ENCODE data around the gene GJC2.
A peak's percentile ranks its signal among the peaks of the same experiment; 100 is the strongest.
"Not testable (repeated sequence)": the region's sequence is repeated elsewhere in the genome, so short reads cannot be mapped to it uniquely, and the experiment has no call there.

The GJC2 gene

GRCh38 chr1:228173528-228174481 lies 24.1 kb downstream of the GJC2 start:
- DNase-seq (ENCODE audit: low read depth), result peak; percentile 16

- peak; percentile 22 for DNase-seq (ENCODE audit: low read depth)
Observed at GRCh38 chr1:228174482-228175315, 25.0 kb downstream of the GJC2 start.

GRCh38 chr1:228175316-228176023 lies 25.7 kb downstream of the GJC2 start:
- no peak for DNase-seq (ENCODE audit: low read depth)

- no peak for DNase-seq (ENCODE audit: low read depth)
Observed at GRCh38 chr1:228176024-228176395, 26.3 kb downstream of the GJC2 start.

- no peak for DNase-seq (ENCODE audit: low read depth)
Observed at GRCh38 chr1:228176461-228177182, 26.9 kb downstream of the GJC2 start.

- no peak for DNase-seq (ENCODE audit: low read depth)
Observed at GRCh38 chr1:228177183-228177475, 27.4 kb downstream of the GJC2 start.

- no peak for DNase-seq (ENCODE audit: low read depth)
Observed at GRCh38 chr1:228177721-228178710, 28.3 kb downstream of the GJC2 start.

- DNase-seq (ENCODE audit: low read depth), result no peak
Observed at GRCh38 chr1:228178737-228179684, 29.3 kb downstream of the GJC2 start.

GRCh38 chr1:228180271-228180958 lies 30.7 kb downstream of the GJC2 start:
- peak; percentile 34 for DNase-seq (ENCODE audit: low read depth)

GRCh38 chr1:228180959-228181644 lies 31.4 kb downstream of the GJC2 start:
- DNase-seq (ENCODE audit: low read depth), result no peak

GRCh38 chr1:228181645-228182034 lies 31.9 kb downstream of the GJC2 start:
- no peak for DNase-seq (ENCODE audit: low read depth)

GRCh38 chr1:228182296-228183030 lies 32.7 kb downstream of the GJC2 start:
- DNase-seq (ENCODE audit: low read depth), result no peak

GRCh38 chr1:228184152-228184551 lies 34.4 kb downstream of the GJC2 start:
- DNase-seq (ENCODE audit: low read depth), result no peak

- no peak for DNase-seq (ENCODE audit: low read depth)
Observed at GRCh38 chr1:228185641-228185965, 35.9 kb downstream of the GJC2 start.

- DNase-seq (ENCODE audit: low read depth), result not testable (repeated sequence)
Observed at GRCh38 chr1:228188249-228188648, 38.5 kb downstream of the GJC2 start.

GRCh38 chr1:228190182-228190581 lies 40.5 kb downstream of the GJC2 start:
- DNase-seq (ENCODE audit: low read depth), result no peak

GRCh38 chr1:228190778-228191177 lies 41.0 kb downstream of the GJC2 start:
- DNase-seq (ENCODE audit: low read depth), result no peak

- DNase-seq (ENCODE audit: low read depth), result no peak
Observed at GRCh38 chr1:228194436-228194835, 44.7 kb downstream of the GJC2 start.

Data from ELR (cell line).